Stimulated activated CD4-positive, alpha-beta T cell treated with anti-CD3 and anti-CD28 coated beads, Interleukin-4, amount 100 ng/mL, for 48 hours (primary cell): Measurements from ENCODE around the gene PPFIBP1.
"Not testable (repeated sequence)": the region's sequence is repeated elsewhere in the genome, so short reads cannot be mapped to it uniquely, and the experiment has no call there.

ENCODE experiments used
- DNase-seq, 2 donors: peaks; one replicate each; pipeline ENCODE4 v3.0.0-alpha.2; 2020; ENCODE audit warnings: low read depth in 2 of 2

Gene PPFIBP1

DNA sequence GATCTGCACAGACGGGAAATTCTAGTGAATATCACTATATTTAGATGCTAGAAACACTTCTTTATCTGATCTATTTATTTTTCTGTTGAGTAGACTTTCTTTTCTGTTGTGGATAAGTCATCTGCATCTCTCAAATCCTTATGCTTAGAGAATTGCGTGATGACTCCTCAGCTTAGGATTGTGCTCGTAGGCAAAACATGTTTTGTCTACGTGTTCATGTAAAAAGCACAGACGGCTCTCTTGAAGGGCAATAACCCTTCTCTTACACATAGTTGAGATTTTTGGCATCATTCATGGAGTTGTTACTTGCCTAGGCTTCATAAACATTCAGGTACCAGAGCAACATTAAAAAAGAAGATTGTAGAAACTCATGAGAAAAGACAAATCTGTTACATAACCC is 18.6 kb downstream of the PPFIBP1 start:
- DNase-seq: no peak

DNA sequence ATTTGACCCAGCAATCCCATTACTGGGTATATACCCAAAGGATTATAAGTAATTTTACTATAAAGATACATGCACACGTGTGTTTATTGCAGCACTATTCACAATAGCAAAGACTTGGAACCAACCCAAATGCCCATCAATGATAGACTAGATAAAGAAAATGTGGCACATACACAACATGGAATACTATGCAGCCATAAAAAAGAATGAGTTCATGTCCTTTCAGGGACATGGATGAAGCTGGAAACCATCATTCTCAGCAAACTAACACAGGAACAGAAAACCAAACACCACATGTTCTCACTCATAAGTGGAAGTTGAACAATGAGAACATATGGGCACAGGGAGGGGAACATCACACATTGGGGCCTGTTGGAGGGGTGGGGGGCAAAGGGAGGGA is 20.9 kb downstream of the PPFIBP1 start:
- not testable (repeated sequence) for DNase-seq

DNA sequence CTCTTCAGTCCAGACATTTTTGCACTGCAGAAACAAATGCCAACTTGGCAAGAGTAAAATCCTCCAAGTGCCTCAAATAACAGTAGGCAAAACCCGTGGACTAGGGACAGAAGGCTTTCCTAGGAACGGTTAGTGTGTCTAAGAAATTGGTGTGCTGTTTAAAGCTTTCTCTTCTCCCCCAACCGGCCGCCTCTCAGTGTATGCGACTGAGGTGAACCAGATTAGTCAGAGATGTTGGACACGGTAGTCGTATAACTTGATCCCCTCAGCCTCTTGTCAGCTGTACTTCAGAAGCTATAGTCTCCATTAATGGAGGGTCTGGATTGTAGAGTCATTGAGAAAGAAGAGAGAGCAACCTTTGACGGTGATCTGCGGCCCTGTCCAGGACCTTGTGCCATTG is 21.7 kb downstream of the PPFIBP1 start:
- no peak for DNase-seq

DNA sequence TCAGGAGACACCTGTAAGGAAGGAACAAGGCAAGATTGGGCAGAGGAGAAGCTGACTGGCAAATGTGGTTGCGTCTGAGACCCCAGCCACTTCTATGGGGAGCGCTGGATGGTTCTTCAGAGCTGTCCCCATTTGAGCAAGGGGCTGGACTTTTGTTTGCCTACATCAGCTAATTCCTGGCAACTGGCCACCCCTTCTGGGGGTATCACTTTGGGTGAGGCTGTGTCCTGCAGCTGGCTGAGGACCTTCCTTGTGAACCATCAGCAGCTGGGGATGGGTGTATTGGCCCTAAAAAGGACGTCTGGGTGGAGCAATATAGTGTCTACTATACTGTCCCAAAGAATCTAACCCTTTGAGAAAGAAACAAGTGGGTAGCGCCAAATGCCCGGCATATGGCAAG is 23.6 kb downstream of the PPFIBP1 start:
- DNase-seq: no peak

DNA sequence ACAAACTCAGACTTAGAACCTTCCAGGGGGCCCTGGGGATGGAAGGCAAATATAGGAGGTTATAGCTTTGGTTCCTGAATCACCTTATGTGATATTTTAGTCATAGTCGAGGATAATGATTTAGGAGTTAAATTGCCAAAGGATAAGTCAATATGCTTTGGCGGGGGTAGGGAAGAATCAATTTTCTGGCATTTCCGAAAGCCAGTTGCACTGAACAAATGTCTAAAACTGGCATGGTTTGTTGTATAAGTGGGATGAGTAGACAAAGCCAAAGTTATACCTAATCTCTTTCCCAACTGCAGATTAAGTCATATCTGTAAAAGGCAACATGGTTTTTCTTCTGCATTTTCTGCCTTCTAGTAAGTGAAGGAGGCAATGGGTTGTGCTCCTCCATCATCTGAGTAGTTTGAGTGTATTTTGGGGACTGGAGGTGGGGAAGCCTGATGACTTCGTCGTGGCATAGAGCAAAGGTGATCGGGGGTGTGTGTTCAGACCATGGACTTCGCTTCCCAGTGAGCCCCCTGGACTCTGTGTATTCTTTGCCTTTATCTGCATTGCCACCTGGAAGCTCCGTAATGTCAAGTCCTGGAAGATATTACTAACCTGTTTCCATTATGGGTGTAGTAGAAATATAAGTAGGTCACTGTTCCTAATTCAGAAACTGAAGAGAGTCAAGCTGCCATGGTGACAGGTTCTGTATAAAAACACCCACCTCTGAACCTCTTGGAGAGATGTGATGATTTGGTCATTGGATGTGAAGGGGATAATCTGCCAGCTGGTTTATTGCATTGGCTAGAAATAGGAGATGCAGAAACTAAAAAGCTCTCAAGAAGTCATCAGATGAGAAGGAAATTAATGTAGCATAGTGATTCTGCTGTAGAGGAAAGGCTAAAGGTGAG is 24.5 kb downstream of the PPFIBP1 start:
- no peak for DNase-seq

DNA sequence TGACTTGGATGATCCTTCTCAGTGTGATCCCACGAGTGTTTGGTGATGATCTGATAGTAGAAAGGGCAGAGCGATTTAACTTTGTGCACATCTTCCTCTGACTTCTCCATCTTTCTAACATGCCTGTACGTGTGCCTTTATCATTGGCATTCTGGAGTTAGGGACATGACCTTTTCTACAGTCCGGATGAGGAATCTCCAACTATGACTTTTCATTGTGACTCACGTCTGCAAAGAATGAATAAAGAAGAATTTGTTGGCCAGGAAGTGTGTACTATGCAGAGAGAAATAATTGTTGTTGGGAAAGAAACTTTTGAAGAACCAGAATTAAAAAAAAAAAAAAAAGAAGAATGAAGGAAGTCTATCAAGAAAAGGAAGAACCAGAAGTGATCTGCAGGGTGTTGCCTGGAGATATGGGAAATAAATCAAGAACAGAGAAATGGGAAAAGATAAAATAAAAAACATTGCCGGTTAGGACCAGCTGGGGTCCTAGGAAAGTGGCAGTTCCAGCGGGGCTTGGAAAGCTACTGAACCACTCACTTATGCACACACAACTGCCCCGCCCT is 25.3 kb downstream of the PPFIBP1 start:
- DNase-seq: no peak

DNA sequence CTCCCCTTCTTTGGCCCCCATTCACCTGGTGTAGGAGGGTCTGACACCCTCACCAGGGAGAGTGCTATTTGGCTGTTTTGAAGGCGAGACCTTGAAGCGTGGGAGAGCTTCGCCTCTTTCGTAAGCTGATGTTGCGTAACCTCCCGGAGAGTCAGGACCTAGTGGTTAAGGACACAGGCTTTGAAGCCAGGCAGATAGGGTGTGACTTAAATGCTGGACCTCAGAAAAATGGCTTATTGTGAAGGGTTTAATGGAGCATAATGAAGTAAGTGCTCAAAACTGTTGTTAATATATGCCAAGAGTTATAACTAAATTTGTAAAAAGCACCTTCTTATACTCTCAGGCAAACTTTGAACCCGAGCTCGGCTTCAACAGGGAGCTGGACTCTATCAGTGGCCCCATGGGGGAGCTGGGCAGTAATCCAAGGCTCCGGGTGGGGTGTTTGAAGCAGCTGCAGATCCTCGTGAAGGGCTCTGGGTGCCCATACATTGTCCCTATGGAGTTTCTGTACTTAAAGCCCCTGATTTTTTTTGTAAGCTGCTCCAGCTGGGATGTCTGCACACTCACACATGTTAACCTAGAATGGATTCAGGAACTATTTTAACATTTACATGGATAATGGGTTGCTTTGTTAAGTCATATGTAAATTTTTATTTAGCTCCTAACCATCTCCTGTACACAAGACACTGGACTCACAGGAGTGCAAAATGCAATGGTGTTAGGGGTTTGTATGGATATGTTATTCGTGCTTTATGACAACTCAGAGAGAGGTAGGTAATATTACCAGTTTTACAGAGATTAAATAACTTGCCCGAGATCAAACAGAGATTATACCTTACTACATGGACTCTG is 26.0 kb downstream of the PPFIBP1 start:
- DNase-seq: no peak

DNA sequence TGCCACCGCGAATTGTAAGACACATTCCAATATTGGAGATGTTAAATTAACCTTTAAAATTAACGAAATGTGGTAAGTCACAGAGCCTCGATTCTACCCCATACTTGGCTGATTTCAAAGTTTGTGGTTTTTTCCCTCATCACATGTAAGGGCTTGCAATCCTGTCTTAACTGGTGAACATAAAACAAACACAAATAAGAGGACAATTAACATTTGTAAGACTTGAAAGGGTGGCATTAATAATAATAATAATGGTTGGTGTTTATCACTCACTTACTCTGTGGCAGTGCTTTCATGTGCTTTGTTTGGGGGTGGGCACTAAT is 26.6 kb downstream of the PPFIBP1 start:
- DNase-seq: no peak

DNA sequence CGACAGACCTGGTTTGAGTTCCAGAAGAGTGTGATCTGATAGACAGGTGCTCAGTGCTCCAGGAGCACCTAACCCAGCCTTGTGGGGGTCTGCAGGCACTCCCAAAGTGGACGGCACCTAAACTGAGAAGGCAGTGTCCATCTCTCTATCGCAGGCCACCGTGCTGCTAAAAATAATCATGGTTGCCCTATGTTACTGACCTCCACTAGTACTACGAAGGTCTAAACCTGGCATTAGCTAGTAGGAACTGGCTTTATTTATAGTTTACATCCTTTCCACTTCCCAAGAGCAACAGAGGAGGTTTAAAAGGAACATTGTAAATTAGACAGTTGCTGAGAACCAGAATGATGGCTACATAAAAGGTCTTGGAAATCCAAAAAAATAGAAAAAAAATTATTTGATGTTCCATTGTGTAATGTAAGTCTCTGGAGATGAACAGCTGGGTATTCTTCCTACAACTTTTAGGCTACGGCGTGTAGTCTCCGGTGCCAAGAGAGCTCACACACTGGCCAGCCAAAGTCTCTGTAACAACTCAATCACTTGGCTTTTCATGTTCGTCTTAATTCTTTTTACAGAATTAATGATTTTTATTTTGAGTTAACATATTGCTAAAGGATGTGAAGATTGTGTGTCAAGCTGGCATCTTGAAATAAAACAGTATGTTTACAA is 27.3 kb downstream of the PPFIBP1 start:
- no peak for DNase-seq

DNA sequence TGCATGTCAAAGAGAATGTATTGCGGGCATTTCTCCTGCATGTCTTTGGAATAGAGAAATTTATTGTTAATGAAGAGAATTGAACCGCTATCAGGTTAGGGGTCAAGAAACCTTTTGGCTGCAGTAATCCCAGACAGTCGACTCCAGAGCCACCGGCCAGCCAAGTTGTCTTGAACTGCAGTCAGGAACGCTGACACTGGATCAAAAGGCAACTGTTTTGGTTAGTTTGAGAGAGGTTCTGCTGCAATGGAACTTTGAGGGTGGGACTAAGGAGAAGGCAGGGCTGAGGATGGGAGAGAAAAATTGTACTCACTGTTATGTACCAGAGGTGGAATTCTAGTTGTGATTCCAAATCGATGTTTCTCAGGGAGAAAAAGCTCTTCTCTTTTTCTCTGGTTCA is 28.2 kb downstream of the PPFIBP1 start:
- no peak for DNase-seq

DNA sequence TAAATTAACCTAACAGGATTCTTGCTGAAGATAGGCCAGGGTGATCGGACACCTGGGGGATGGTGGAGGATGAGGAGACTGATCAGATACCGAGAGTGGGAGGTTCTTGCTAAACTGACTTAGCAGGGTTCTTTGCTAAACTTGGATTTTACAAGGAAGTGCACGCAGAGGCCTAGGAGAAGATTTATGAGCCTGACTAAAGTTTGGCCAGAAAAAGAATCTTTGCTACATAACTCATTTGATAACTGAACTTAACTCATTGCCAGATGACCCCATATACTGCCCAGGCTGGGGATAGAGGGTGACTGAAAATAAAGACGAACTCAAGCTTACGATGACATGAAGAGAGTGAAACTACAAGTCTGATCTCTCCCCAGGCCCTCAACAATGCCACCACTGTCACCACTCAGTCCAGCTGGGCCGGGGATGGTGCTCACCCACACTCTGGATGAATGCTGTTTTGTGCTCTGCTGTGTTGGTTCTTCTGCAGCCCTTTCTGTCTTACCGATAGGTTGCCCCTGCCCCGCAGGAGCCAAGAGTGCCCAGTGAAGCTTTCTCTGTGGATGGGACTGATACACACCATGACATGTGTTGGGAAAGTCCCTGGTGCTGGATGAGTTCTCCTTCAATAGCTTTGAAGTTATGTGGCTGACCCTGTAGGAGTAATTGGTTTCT is 29.0 kb downstream of the PPFIBP1 start:
- DNase-seq: no peak

DNA sequence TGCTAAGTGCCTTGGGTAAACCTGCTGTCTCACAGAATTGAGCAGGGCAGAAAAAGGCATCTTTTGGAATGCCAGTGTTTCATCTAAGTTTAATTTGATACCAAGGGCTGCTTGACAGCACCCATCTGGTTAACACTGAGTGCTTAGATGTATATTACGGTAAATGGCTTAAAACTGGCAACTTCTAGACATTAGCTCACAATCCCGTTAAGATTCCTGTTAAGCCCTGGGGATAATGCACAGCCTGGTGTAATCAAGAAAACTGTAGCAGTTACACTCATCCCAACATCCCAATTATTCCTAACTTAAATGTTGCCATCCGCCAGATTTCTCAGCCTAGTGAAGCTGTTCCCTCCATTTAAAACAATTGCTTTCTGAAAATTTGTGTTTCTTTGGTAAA is 29.9 kb downstream of the PPFIBP1 start:
- no peak for DNase-seq

DNA sequence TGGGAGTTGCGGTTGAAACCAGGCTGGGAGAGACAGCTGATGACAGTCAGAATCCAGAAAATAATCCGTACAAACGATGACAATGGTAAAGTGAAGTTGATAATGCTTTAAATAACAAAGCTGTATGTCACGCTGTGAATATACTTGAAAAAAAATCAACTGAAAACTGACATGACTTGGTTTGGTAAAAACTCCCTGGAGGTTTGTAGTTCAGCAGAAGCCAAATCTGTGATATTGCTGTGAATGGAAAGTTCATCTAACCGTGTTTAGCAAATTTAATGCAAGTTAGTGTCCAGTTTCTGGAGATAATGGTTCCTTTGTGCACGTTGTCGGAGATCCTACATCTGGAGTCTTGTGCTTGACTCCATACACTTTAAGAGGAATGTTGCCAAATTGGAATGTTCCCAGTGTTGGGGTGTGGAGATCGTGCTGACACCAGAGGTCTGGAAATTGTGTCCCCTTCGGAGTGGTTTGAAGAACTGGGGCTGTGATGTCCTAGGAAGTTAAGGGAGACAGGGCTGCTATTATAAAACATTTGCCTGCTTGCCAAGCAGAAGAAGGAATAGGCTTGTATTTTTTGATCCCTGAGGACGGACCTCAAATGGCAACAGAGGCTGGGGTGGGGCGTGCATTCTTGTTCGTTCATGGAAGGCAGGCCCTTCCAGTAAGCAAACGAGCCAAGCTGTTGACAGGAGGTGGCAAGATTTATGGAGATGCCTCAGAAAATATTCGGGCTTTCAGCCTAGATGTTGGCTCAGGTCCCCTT is 30.6 kb downstream of the PPFIBP1 start:
- no peak for DNase-seq

DNA sequence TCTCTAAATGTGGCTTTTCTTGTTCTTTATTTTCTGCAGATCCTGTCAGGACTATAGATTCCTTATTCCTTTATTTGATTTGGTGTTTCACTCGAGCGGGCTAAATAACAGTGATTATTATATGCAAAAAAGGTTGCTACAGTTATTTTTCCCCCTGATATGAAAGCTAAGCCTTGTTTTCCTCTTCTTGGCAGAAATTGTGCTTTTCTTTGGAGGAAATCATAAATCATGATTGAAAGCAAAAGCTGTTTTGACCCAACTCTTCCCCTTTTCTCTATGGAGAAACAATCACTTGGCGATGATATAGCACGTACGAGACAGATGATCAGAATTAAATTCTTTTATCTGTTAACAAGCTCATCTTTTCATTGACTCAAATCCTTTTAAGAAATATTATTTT is 31.4 kb downstream of the PPFIBP1 start:
- no peak for DNase-seq

DNA sequence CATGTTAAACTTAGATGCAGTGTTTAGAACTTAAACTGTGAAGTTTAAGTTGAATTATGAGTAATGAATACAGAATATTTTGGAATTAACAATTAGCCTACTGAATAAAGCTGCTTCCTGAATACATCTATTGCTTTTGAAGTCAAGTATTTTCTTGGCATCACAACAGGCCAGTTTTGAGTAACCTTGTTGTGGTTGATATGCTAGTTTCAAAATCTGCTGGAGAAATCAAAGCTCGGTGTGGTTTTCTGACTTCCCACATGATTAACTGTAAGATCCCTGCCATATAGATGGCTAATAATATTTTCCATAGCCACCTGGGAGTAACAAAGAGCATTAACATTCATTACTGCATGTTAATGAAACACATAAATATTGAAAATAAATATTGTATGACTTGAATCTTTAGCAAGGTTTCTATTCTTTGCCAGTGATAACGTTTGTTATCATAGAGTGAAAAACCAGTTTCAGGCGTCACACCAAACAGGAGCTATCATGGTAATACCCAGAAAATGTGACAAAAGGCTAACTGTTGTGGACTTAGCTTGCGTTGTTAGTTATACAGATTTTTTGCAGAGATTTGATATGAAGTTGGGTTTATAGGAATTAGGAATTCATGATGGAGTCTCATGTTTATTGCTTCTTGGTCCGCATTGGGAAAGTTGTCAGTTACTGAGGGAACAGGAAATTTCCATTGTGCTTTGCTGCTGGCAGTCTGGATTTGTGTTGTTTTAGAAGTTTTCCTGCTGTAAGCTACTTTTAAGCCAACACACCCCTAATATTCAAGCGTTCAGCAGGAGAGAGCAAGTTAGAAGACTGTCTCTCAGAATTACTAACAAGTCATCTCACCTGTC is 32.1 kb downstream of the PPFIBP1 start:
- DNase-seq: no peak

DNA sequence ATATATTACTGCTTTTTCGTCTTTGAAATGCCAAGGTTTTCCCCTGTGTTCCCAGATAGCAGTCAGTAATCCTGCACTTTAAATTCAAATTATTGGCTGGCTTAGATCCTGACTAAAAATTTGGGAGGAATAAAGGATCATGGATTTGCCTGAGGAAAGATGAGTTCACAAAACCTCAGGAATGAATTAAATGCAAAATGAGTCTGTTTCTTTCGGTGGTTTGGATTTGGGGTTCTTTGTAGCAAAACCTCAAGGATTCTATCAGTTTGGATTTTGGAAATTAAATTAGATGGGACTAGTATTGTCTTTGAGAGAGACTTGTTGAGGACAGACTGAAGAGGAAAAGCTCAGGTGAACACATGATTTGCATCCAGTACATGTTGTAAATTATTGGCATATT is 36.1 kb downstream of the PPFIBP1 start:
- no peak for DNase-seq

DNA sequence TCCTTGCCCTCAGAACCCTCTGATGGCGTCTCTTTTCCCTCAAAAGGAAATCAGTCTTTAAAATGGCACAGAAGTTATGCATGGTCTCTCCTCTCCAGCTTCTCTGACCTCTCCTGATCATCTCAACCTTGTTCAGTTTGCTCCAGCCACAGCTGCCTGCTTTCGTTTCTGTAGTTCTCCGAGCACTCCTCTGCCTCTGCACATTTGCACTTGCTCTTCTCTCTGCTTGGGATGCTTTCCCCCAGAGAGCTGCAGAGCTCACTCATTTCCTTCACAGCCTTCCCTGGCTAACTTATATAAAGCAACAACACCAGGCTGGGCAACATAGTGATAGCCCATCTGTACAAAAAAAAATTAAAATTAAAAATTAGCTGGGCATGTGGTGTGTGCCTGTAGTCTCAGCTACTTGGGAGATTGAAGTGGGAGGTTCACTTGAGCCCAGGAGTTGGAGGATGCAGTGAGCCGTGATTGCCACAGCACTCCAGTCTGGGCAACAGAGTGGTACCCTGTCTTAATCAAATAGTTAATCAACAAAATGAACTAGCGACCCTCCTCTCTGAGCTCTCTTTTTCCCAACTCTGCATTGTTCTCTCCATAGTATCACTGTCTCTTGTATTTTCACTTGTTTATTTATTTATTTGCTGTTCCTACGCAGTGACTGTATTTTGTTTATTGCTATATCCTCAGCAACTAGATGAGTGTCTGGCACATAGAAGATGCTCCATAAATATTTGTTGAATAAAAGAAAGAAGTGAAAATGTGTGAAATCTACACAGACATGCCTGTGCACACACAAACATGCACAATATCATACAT is 37.7 kb downstream of the PPFIBP1 start:
- no peak for DNase-seq

DNA sequence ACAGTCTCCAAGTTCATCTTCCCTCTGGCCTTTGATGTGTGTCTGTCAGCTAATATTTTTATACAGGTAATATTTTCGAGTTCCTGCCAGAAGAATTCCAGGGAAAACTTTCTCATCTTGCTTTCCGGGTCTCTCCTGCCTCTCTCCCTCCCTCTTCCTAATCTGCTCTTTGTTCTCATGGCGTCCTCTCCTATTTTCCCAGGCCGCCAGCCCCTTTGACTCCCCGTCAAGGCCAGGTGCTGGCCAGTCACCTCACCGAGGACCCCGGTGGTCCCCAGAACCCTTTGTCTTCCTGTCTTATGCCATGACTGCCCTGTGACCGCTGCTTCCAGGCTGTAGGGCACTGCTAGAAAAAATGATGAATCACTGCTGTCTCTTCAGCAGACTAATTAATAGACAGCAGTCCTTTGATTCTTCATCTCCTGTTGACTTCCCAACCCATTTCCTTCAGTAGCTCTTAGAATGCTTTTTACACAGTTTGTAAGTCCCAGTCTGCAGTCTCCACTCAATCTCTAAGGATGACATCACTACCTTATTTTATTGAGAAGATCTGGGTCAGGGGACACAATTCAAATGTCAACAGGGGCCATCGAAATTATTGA is 40.7 kb downstream of the PPFIBP1 start:
- no peak for DNase-seq

DNA sequence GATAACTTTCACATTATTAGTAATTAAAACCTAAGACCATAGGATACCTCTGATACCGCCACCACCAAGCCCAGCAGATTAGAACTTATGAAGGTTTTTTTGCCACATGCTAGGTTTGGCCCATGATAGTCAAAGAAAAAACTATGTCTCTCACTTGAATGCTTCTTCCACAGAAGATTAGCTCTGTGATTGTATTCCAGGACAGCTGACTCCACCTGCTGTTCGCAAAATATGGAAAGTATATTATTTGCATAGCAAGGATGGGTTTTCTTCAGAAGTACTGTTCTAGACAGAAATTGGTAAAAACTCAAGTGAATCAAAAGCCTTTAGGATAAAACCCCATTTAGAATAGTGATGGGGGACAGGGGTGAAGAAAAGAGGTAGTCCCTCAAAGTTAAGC is 42.2 kb downstream of the PPFIBP1 start:
- DNase-seq: no peak
